ENCODE data around the gene SETBP1. TPM values are rescaled to one million over a fixed set of nuclear protein-coding genes. Genes with fewer than 3 reads are reported as not detected.

The SETBP1 gene
- total and polyA plus RNA-seq, 2 of the 13 experiments (the other 11 are each of a cell fraction or from before 2014, with no cell fraction given), result 0.18 to 0.65 TPM

DNA sequence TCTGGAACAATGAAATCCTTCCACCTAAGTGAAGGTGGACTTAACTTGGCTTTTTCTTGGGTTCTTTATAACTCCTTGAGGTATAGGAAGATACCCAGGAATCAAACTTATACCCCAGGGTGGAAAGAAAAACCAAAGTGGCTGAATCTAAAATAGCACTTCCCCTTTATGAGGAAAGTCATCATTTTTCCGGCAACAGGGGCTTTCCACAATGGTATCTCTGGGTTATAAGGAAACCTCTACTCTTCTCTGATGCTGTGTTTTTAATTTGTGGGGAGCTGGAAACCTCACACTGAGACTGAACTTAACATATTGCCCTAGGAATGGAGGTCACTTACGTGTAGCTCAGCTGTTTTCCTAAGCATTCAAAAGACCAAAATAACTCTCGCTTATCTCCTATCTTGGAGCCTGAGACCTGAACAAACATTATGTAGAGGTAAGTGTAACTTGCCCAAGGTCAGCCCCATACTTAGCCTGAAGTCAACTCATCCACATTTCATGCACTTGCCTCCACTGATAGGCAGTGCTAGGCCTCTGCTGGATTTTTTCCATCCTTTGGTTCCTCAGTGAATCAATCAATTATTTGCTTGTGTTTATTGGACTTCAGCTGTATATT is 117.9 kb downstream of the SETBP1 start (continued):
- TF ChIP-seq SIN3B (IDR thresholded peaks at IDR 0.05; ENCODE audit: low read length) (no peak), HOXA5 (CRISPR knock-in tag; IDR thresholded peaks at IDR 0.05) (no peak), HOMEZ (CRISPR knock-in tag; IDR thresholded peaks at IDR 0.05; ENCODE audit: low read depth) (no peak), THRA (CRISPR knock-in tag; IDR thresholded peaks at IDR 0.05; ENCODE audit: borderline replicate concordance) (peak; percentile 54; the same call in 1 of the 2 replicates), KDM2A (CRISPR knock-in tag; IDR thresholded peaks at IDR 0.05; ENCODE audit: borderline replicate concordance, low read depth) (no peak), ZNF225 (CRISPR knock-in tag; IDR thresholded peaks at IDR 0.05) (no peak), HNF4A (CRISPR knock-in tag; IDR thresholded peaks at IDR 0.05) (peak; percentile 39), SALL1 (CRISPR knock-in tag; IDR thresholded peaks at IDR 0.05) (peak; percentile 12; the same call in 1 of the 2 replicates), ZMYM4 (CRISPR knock-in tag; IDR thresholded peaks at IDR 0.05) (peak; percentile 75), ATAD3A (CRISPR knock-in tag; IDR thresholded peaks at IDR 0.05) (no peak), ZNF747 (CRISPR knock-in tag; IDR thresholded peaks at IDR 0.05; ENCODE audit: borderline replicate concordance) (no peak), IRF2 (CRISPR knock-in tag; IDR thresholded peaks at IDR 0.05) (0 out of 2 replicates have a peak, but pooled peaks have one; percentile 38), RARG (CRISPR knock-in tag; IDR thresholded peaks at IDR 0.05; ENCODE audit: low read depth) (no peak), IRX3 (CRISPR knock-in tag; IDR thresholded peaks at IDR 0.05; ENCODE audit: borderline replicate concordance, low read depth) (no peak), MEF2D (CRISPR knock-in tag; IDR thresholded peaks at IDR 0.05) (peak; percentile 98), RARA (CRISPR knock-in tag; IDR thresholded peaks at IDR 0.05) (peak; percentile 69), ZNF746 (CRISPR knock-in tag; IDR thresholded peaks at IDR 0.05) (no peak), ZNF317 (CRISPR knock-in tag; IDR thresholded peaks at IDR 0.05) (no peak), HBP1 (CRISPR knock-in tag; IDR thresholded peaks at IDR 0.05; ENCODE audit: low read depth) (no peak), CHD2 (IDR thresholded peaks at IDR 0.05; ENCODE audit: low read depth, low read length) (no peak), ZNF335 (CRISPR knock-in tag; IDR thresholded peaks at IDR 0.05) (no peak)
- TF ChIP-seq, protein P1, sequence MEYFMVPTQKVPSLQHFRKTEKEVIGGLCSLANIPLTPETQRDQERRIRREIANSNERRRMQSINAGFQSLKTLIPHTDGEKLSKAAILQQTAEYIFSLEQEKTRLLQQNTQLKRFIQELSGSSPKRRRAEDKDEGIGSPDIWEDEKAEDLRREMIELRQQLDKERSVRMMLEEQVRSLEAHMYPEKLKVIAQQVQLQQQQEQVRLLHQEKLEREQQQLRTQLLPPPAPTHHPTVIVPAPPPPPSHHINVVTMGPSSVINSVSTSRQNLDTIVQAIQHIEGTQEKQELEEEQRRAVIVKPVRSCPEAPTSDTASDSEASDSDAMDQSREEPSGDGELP (IDR thresholded peaks at IDR 0.05; ENCODE audit: borderline replicate concordance, low read depth), result peak; percentile 81
